Activated naive CD4-positive, alpha-beta T cell treated with anti-CD3 and anti-CD28 coated beads, Interleukin-2, amount 50 U/mL, for 24 hours (primary cell): ENCODE results near the gene LMBRD2.

ENCODE experiments used
- H3K27ac Mint-ChIP-seq: one replicate; pipeline ENCODE4 v1.8.0; 2021; ENCODE audit warnings: mild to moderate bottlenecking, mixed read lengths
- H3K27me3 Mint-ChIP-seq: one replicate; pipeline ENCODE4 v1.8.0; 2021; ENCODE audit warnings: mixed read lengths
- H3K36me3 Mint-ChIP-seq: one replicate; pipeline ENCODE4 v1.8.0; 2021; ENCODE audit warnings: mixed read lengths
- H3K4me1 Mint-ChIP-seq: one replicate; pipeline ENCODE4 v1.8.0; 2021; ENCODE audit warnings: mixed read lengths
- H3K4me3 Mint-ChIP-seq: one replicate; pipeline ENCODE4 v1.8.0; 2021; ENCODE audit warnings: mild to moderate bottlenecking, mixed read lengths
- H3K9me3 Mint-ChIP-seq: one replicate; pipeline ENCODE4 v1.8.0; 2021; ENCODE audit warnings: mixed read lengths

LMBRD2 gene

DNA sequence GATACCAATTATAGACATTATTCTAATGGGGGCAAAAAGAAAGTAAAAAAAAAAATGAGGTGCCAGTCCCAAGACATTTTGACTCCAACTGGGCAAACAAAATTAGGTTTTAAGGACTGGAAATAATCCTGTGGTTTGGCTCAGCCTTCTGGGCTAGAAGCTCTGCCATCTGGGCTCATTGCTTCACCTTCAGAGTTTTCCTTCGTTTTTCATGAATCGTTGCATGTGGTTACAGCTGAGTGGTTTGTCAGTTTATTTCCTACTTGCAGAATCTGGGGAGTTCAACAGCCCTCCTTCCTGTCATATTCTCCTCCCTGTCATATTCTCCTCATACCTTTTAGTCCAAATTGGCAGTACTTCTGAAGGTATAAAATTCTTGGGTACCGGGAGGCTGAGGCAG, 97.0 kb downstream of the LMBRD2 start:
- no peak overlapping the region for H3K27ac Mint-ChIP-seq
- no peaks in the 10 kb centered on the region for H3K9me3 Mint-ChIP-seq
- H3K36me3 Mint-ChIP-seq = no peaks in the 10 kb centered on the region
- no peak overlapping the region for H3K4me3 Mint-ChIP-seq
- peaks cover 14% of the 10 kb centered on the region for H3K27me3 Mint-ChIP-seq
- peaks cover 5% of the 10 kb centered on the region for H3K4me1 Mint-ChIP-seq

DNA sequence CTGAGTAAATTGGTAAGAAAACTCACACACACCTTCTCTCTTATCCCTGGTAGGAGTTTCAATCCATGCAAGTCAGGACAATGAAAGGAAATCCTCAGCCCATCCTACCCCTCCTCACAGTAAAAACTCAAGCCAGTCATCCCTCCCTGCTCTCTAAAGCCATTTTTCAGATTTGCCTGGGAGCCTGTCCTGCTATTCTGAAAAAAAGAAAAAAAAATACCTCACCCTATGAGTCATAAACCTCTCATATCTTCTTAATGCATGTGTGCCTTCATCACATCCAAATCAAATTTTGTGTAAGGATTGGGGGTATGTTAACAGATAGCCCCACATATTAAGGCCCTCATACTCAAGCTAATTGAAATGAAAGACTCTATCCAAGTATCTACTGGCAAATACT, 99.1 kb downstream of the LMBRD2 start:
- Mint-ChIP-seq H3K4me1 (peaks cover 5% of the 10 kb centered on the region), H3K9me3 (no peaks in the 10 kb centered on the region), H3K27me3 (peaks cover 10% of the 10 kb centered on the region), H3K36me3 (no peaks in the 10 kb centered on the region), H3K4me3 (no peak overlapping the region), H3K27ac (no peak overlapping the region)

DNA sequence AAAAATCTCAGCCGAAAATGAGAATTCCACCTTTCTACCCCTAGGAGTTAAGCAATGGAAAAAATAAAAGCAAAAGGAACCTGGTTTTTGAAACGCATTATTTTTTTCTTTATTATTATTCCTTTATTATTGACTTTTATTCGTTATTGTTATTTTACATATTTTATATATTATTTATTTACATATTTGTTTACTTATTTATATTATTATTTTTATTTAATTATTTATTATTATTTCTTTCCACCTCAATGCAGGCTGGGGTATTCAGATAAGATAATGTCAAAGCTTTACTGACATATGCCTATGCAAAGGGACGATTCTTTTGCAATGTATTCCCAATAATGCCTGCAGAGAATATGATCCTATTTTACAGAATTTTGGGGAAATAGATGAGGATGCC, 101.7 kb downstream of the LMBRD2 start:
- Mint-ChIP-seq H3K27ac (no peak overlapping the region), H3K9me3 (no peaks in the 10 kb centered on the region), H3K27me3 (peaks cover 5% of the 10 kb centered on the region)

More for the DNA sequence above, 101.7 kb downstream of the LMBRD2 start:
- Mint-ChIP-seq H3K4me1 (peaks cover 5% of the 10 kb centered on the region), H3K4me3 (no peak overlapping the region), H3K36me3 (no peaks in the 10 kb centered on the region)
